Measurements from ENCODE around the gene ANKRD18A.

Gene ANKRD18A

GRCh38 chr9:38620483-38621433 lies at the start of gene ANKRD18A:
Gene ANKRD18A, minus strand, starts transcription at chr9:38620596. Its CDS starts 311 bp downstream, at chr9:38620285.
- peak; percentile 46 to 79 (median 58) for DNase-seq

- no peak for DNase-seq
These were observed 48.5 kb upstream of the ANKRD18A start for GRCh38 chr9:38668791-38669466.

- no peak for DNase-seq
These were observed 42.6 kb upstream of the ANKRD18A start for GRCh38 chr9:38662763-38663593.

DNA sequence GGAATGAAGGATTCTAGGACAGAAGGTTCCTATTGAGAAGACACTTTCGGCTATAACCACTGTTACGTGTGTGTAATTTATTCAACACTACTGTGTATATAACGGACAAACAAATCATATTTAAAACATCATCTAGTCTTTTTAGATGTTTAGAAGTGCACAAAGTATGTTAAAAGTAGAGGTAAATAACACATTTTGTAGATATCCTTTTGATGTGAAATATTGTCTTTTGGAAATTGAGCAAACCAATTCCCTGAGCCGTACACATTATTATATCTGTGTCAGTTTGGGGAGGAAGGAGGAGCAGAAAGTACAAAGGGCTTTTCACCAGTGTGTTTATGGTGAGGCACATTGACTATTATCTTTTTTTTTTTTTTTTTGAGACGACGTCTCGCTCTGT lies 39.1 kb upstream of the ANKRD18A start:
- DNase-seq = no peak

DNA sequence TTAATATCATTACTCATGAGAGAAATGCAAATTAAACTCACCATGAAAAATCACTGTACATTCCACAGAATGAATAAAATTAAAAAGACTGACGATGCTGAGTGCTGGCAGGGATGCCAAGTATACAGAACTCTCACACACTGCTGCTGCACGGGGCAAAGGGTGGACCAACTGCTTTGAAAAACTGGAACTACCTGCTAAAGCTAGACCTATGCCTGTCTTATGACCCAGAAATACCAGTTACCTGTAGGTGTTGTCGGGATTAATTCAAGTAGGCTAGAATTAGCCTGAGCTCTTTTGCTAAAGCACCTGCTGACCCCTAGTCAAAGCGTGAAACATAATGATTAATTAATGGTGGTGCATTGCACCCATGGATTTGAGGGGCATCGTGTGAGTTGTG lies 36.5 kb upstream of the ANKRD18A start:
- DNase-seq = no peak

GRCh38 chr9:38652486-38652885 lies 32.1 kb upstream of the ANKRD18A start:
- no peak for DNase-seq

GRCh38 chr9:38652044-38652443 lies 31.6 kb upstream of the ANKRD18A start:
- no peak for DNase-seq

GRCh38 chr9:38651400-38652042 lies 31.1 kb upstream of the ANKRD18A start:
- DNase-seq = no peak

- DNase-seq = no peak
These were observed 30.2 kb upstream of the ANKRD18A start for GRCh38 chr9:38650564-38650963.

DNA sequence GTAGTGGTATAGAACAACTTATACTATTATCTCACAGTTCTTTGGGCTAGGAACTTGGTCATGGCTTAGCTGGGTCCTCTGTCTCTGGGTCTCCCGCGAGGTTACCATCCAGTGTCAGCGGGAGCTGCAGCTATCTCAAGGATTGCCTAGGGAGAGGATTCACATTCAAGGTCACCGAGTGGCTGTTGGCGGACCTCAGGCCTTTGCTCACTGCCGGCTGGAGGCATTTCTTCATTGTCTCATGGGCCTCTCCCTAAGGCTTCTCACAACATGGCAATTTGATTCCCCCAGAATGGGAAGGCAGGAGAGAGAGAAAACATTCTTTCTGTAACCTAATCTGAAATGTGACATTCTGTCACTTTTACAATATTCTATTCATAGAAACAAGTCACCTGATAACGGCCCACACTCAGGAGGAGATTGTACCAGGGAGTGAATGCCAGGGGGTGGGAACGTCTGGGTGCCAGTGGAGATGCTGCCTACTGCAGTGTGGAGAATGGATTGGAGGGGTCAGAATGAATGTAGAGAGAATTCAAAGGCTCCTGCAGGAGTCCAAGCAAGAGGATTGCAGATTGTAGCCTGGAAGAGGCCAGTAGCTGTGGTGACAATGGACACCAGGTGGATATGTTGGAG lies 29.5 kb upstream of the ANKRD18A start:
- no peak for DNase-seq

GRCh38 chr9:38644601-38645000 lies 24.2 kb upstream of the ANKRD18A start:
- DNase-seq = no peak

DNA sequence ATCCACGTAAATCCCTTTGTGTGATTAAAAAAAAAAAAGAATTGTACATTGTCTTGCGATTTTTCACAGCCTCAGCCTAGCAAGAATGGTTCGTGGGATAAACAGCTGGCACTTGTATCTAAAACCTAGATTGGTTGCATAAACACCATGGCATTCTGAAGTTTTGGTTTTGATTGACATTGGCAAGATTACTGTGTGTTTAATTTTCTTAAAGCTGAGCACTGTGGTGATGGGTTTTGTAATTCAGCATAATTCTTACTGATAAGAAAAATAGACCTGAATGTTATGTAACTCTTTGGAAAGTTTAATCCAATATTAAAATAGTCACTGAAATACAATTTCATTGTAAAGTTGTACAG lies 23.4 kb upstream of the ANKRD18A start:
- no peak for DNase-seq

- DNase-seq = no peak
These were observed 22.8 kb upstream of the ANKRD18A start for GRCh38 chr9:38642951-38643814.

- DNase-seq = no peak
These were observed 21.8 kb upstream of the ANKRD18A start for GRCh38 chr9:38641985-38642864.

DNA sequence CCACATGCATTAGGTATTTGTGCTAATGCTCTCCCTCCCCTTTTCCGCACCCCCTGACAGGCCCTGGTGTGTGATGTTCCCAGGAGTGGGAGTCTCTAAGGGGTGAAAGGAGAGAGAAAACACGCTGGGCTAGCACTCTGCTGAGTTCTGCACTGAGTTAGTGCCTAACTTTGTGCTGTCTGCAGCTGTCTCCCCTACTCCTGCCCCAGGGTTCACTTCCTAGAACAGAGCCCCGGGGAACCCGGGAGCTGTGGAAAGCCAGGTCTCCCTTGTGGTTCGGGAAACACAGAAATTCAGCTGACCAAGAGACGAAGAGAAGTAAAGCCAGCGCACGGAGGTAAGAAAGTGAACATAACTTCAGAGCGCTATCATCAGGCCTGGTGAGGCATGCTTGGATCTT lies 20.7 kb upstream of the ANKRD18A start:
- no peak for DNase-seq

DNA sequence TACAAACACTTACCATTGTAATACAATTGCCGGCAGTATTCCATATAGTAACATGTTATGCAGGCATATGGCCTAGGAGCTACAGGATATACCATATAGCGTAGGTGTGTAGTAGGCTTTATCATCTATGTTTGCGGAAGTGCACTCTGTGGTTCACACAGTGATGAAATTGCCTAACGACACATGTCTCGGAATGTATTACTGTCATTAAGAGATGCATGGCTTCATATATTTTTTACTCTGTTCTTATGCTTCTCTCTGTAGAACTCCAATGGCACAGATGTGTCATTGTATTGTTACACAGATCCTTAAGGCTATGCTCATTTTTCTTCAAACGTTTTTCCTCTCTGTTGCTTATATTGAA lies 19.2 kb upstream of the ANKRD18A start:
- DNase-seq = no peak

- no peak for DNase-seq
These were observed 18.6 kb upstream of the ANKRD18A start for GRCh38 chr9:38638881-38639576.

DNA sequence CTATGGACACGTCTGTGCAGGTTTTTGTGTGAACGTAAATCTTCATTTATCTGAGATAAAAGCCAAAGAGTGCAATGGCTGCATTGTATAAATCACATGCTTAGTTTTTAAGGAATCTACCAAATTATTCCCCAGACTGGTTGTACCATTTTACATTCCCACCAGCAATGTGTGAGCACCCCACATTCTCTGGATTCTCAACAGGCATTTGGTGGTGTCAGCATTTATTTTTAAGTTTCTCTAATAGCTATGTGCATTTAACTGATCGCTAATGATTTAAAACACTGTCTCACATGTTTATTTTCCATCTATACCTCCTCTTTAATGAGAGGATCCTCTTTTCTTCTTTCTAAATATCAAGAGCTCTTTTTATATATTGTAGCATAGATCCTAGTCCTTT lies 13.9 kb upstream of the ANKRD18A start:
- no peak for DNase-seq

- DNase-seq = no peak
These were observed 9.1 kb upstream of the ANKRD18A start for GRCh38 chr9:38629511-38629910.

GRCh38 chr9:38626006-38626405 lies 5.6 kb upstream of the ANKRD18A start:
- DNase-seq = no peak

Data from stimulated activated naive CD4-positive, alpha-beta T cell (primary cell).